22Rv1 (cell line): ENCODE measurements around the gene TGFB1I1.

Experiments used
- H3K27ac ChIP-seq: fragments of 450-650 bp; 2 replicates; pipeline ENCODE4 v1.5.1; 2017
- ZFX ChIP-seq: fragments of 450-650 bp; IDR thresholded peaks from 2 replicates; pipeline ENCODE4 v1.6.1; 2017; ENCODE audit warnings: antibody characterized with exemption, borderline replicate concordance
- TF ChIP-seq, protein P1 (sequence below): fragments of 450-650 bp; IDR thresholded peaks from 2 replicates; pipeline ENCODE4 v1.5.1; 2017; ENCODE audit warnings: mild to moderate bottlenecking

The TGFB1I1 gene

GRCh38 chr16:31461201-31461920, 10.6 kb upstream of the TGFB1I1 start:
- TF ChIP-seq ZFX, result no peak
- TF ChIP-seq, protein P1, sequence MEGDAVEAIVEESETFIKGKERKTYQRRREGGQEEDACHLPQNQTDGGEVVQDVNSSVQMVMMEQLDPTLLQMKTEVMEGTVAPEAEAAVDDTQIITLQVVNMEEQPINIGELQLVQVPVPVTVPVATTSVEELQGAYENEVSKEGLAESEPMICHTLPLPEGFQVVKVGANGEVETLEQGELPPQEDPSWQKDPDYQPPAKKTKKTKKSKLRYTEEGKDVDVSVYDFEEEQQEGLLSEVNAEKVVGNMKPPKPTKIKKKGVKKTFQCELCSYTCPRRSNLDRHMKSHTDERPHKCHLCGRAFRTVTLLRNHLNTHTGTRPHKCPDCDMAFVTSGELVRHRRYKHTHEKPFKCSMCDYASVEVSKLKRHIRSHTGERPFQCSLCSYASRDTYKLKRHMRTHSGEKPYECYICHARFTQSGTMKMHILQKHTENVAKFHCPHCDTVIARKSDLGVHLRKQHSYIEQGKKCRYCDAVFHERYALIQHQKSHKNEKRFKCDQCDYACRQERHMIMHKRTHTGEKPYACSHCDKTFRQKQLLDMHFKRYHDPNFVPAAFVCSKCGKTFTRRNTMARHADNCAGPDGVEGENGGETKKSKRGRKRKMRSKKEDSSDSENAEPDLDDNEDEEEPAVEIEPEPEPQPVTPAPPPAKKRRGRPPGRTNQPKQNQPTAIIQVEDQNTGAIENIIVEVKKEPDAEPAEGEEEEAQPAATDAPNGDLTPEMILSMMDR, result no peak
- no peak overlapping the region for H3K27ac ChIP-seq

DNA sequence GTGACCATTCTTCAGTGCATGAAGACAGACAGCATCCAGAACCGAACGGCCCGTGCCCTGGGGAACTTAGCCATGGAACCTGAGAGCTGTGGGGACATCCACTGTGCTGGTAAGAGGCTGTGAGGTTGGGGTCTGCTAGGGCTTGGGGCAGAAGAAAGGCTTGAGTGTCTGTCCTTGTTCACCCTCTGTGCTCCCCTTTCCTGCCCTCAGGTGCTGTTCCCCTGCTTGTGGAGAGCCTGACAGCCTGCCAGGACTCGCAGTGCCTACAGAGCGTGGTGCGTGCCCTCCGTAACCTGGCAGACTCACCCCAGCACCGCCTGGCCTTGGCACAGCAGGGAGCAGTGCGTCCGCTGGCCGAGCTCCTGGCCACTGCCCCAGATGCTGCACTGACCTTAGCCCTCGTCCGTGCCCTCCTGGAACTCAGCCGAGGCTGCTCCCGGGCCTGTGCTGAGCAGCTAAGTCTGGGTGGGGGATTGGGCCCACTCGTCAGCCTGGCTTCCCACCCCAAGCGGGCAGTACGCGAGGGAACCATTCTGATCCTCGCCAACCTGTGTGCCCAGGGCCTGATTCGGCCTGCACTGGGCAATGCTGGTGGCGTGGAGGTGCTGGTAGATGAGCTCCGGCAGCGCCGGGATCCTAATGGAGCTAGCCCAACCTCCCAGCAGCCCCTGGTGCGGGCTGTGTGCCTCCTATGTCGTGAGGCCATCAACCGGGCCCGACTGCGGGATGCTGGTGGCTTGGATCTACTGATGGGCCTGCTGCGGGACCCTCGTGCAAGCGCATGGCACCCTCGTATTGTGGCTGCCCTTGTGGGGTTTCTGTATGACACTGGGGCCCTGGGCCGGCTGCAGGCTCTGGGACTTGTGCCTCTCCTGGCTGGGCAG, 9.8 kb upstream of the TGFB1I1 start:
- H3K27ac ChIP-seq, result no peak overlapping the region
- TF ChIP-seq, protein P1, result no peak
- TF ChIP-seq ZFX, result no peak

DNA sequence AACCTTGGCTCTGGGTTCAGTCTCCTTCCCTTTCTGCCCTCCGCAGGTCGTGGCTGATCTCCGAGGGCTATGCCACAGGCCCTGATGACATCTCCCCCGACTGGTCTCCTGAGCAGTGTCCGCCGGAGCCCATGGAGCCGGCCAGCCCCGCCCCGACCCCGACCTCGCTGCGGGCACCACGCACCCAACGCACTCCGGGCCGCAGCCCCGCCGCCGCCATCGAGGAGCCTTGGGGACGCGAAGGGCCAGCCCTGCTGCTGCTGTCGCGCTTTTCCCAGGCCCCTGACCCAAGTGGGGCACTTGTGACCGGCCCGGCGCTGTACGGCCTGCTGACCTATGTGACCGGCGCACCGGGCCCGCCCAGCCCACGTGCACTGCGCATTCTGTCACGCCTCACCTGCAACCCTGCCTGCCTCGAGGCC, 7.6 kb upstream of the TGFB1I1 start:
- TF ChIP-seq, protein P1, result no peak
- no peak for TF ChIP-seq ZFX
- H3K27ac ChIP-seq, result no peak overlapping the region

GRCh38 chr16:31464781-31465260, 7.1 kb upstream of the TGFB1I1 start:
- no peak overlapping the region for H3K27ac ChIP-seq
- TF ChIP-seq ZFX, result no peak
- TF ChIP-seq, protein P1, result no peak

DNA sequence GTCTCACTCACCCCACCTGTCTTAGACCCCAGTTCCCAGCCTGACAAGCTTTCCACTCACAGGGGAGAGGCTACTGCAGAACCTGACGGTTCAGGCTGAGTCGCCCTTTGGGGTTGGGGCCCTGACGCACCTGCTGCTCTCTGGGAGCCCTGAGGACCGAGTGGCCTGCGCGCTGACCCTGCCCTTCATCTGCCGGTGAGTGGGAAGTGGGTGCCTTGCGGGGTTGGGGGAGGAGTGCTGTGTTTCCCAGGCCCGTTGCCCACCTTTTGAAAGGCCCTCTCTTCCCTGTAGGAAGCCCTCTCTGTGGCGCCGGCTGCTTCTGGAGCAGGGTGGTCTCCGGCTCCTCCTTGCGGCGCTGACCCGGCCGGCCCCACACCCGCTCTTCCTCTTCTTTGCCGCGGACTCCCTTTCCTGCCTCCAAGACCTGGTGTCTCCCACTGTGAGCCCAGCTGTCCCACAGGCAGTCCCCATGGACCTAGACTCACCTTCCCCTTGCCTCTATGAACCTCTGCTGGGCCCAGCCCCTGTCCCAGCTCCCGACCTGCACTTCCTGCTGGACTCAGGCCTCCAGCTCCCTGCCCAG, 6.1 kb upstream of the TGFB1I1 start:
- H3K27ac ChIP-seq, result no peak overlapping the region
- no peak for TF ChIP-seq ZFX
- TF ChIP-seq, protein P1, result no peak

DNA sequence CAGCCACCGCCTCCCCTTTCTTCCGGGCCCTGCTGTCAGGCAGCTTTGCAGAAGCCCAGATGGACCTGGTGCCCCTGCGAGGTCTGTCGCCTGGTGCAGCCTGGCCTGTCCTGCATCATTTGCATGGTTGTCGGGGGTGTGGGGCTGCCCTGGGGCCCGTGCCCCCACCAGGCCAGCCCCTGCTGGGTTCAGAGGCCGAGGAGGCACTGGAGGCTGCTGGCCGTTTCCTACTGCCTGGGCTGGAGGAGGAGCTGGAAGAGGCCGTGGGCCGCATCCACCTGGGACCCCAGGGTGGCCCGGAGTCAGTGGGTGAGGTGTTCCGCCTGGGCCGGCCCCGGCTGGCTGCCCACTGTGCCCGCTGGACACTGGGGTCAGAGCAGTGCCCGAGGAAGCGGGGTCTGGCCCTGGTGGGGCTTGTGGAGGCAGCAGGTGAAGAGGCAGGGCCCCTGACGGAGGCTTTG, 5.5 kb upstream of the TGFB1I1 start:
- no peak for TF ChIP-seq ZFX
- no peak overlapping the region for H3K27ac ChIP-seq

DNA sequence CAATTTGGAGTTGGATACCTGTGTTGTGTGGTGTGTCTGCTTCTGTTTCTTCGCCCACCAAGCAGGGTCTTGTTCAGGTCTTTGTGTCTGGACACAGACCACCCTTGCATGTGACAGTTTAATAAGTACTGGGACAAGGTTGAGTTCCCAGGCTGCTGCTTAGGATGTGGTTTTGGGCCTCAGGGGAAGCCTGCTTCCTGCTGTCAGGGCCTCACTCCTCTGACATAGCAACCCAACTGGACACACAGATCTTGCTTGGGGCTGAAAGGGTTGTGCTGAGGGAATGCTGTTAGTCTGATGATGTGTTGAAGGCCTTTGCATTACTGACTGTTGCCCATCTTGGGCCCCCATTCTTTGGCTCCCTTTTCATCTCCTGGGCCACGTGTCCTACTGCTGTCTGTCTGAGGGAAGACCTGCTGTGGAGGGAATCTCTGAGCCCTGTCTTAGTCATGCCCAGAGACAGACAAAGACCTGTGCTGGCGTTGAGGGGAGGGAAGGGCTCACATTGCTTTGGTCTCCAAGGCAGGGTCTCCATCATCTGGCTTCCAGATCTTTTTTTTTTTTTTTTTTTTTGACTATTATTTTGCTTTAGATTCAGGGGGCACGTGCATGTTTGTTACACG, 4.7 kb upstream of the TGFB1I1 start:
- H3K27ac ChIP-seq, result no peak overlapping the region
- no peak for TF ChIP-seq ZFX
- TF ChIP-seq, protein P1, result no peak
